ENCODE results near the gene GHRL.

Gene GHRL

GRCh38 chr3:10336761-10337160 is 44.0 kb upstream of the GHRL start:
- Histone ChIP-seq H3K4me1 (ENCODE audit: low read depth, poor library complexity, severe bottlenecking) (no peaks in the 10 kb centered on the region), H3K36me3 (ENCODE audit: insufficient read depth) (no peaks in the 10 kb centered on the region), H4K20me1 (ENCODE audit: insufficient read depth) (no peaks in the 10 kb centered on the region), H2AFZ (ENCODE audit: low read depth) (no peak overlapping the region), H3K27me3 (ENCODE audit: insufficient read depth, low read depth) (no peaks in the 10 kb centered on the region), H3K79me2 (ENCODE audit: insufficient read depth, low read depth) (no peaks in the 10 kb centered on the region), H3K4me2 (no peak overlapping the region), H3K27ac (no peak overlapping the region), H3K4me3 (IDR thresholded peaks at IDR 0.05; ENCODE audit: insufficient read depth, low read depth, low read length) (no peak overlapping the region), H3K9ac (no peak overlapping the region)
- TF ChIP-seq CTCF (conservative IDR thresholded peaks at IDR 0.05; ENCODE audit: low read depth, low read length): no peak

DNA sequence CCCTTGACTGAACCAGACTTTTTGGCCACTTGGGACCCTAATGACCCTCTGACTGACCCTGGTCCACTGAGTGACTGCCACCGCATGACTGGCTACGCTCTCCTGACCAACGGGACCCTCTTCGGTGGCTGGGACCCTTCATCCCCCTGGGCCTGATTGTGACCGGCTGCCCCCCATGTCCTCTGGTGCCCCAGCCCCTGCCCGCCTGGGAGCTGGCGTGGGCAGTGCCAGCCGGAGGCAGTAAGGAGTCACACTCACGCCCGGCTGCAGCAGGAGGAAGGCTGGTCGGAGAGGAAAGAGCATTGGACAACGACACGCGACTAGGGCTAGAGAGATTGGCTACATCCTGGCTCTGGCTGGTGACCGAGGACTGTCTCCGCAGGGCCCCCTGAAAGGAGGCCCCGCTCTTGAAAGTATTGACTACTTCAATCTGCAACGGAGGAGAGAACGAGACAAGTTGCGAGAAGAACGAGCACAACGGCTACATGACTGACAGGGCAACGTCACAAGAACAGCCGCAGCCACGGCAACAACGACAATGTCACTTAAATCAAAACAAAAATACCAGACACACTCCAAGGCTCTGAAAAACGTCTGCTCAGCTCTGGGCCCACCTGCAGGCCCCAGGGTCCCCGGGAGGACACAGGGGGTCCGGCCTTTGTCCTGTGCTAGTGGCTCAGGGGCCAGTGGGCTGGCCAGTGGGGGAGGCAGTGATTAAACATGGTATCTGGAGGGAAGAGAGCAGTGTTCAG is 43.3 kb upstream of the GHRL start:
- no peaks in the 10 kb centered on the region for H4K20me1 ChIP-seq (ENCODE audit: insufficient read depth)
- no peak overlapping the region for H3K27ac ChIP-seq
- H3K36me3 ChIP-seq (ENCODE audit: insufficient read depth): no peaks in the 10 kb centered on the region
- H3K4me3 ChIP-seq (IDR thresholded peaks at IDR 0.05; ENCODE audit: insufficient read depth, low read depth, low read length): no peak overlapping the region
- no peak overlapping the region for H3K4me2 ChIP-seq
- no peaks in the 10 kb centered on the region for H3K79me2 ChIP-seq (ENCODE audit: insufficient read depth, low read depth)
- no peak for TF ChIP-seq CTCF (conservative IDR thresholded peaks at IDR 0.05; ENCODE audit: low read depth, low read length)
- no peak overlapping the region for H2AFZ ChIP-seq (ENCODE audit: low read depth)
- H3K27me3 ChIP-seq (ENCODE audit: insufficient read depth, low read depth): no peaks in the 10 kb centered on the region; the same call in 1 of the 2 replicates
- H3K4me1 ChIP-seq (ENCODE audit: low read depth, poor library complexity, severe bottlenecking): no peaks in the 10 kb centered on the region
- no peak overlapping the region for H3K9ac ChIP-seq

DNA sequence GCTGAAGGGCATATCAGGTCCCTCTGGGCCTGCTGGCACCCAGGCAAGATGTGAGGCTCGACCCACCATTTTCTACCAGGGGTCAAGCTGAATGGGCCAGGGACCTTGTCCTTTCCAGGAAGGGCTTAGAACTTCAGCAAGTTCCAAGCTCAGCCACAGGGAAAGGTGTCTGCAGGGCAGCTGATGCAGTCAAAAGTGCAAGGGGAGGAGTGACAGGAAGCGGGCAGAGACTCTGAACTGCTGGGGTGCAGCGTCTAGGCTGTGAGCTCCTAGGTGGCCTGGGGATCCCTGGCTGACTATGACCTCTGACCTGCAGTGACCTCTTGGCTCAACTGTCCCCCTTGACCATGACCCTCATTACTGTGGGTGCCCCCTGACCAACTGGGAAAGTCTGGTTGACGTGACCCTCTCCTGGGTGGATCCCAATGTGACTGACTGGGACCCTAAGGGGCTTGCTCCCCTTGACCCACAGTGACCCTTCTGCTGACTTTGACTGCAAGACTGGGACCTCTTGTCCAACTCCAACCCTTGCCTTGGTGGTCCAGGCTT is 42.5 kb upstream of the GHRL start:
- H3K36me3 ChIP-seq (ENCODE audit: insufficient read depth): no peaks in the 10 kb centered on the region
- TF ChIP-seq CTCF (conservative IDR thresholded peaks at IDR 0.05; ENCODE audit: low read depth, low read length): no peak
- no peak overlapping the region for H3K27ac ChIP-seq
- no peak overlapping the region for H2AFZ ChIP-seq (ENCODE audit: low read depth)
- H3K4me2 ChIP-seq: no peak overlapping the region
- H3K79me2 ChIP-seq (ENCODE audit: insufficient read depth, low read depth): no peaks in the 10 kb centered on the region
- no peak overlapping the region for H3K4me3 ChIP-seq (IDR thresholded peaks at IDR 0.05; ENCODE audit: insufficient read depth, low read depth, low read length)
- H3K4me1 ChIP-seq (ENCODE audit: low read depth, poor library complexity, severe bottlenecking): no peaks in the 10 kb centered on the region
- H3K9ac ChIP-seq: no peak overlapping the region
- H4K20me1 ChIP-seq (ENCODE audit: insufficient read depth): no peaks in the 10 kb centered on the region
- H3K27me3 ChIP-seq (ENCODE audit: insufficient read depth, low read depth): no peaks in the 10 kb centered on the region; the same call in 1 of the 2 replicates

GRCh38 chr3:10334459-10334858 is 41.7 kb upstream of the GHRL start:
- no peaks in the 10 kb centered on the region for H3K79me2 ChIP-seq (ENCODE audit: insufficient read depth, low read depth)
- H3K27me3 ChIP-seq (ENCODE audit: insufficient read depth, low read depth): peaks cover 5% of the 10 kb centered on the region; the same call in 1 of the 2 replicates
- TF ChIP-seq CTCF (conservative IDR thresholded peaks at IDR 0.05; ENCODE audit: low read depth, low read length): 0 out of 2 replicates have a peak, but pooled peaks have one; percentile 15
- H3K4me2 ChIP-seq: no peak overlapping the region
- no peak overlapping the region for H2AFZ ChIP-seq (ENCODE audit: low read depth)
- no peaks in the 10 kb centered on the region for H3K4me1 ChIP-seq (ENCODE audit: low read depth, poor library complexity, severe bottlenecking)
- no peak overlapping the region for H3K27ac ChIP-seq
- H4K20me1 ChIP-seq (ENCODE audit: insufficient read depth): no peaks in the 10 kb centered on the region
- H3K36me3 ChIP-seq (ENCODE audit: insufficient read depth): no peaks in the 10 kb centered on the region
- no peak overlapping the region for H3K9ac ChIP-seq
- no peak overlapping the region for H3K4me3 ChIP-seq (IDR thresholded peaks at IDR 0.05; ENCODE audit: insufficient read depth, low read depth, low read length)

All from KMS-11 (cell line).